Measurements from ENCODE around the gene EP400.

The EP400 gene

GRCh38 chr12:131912518-131913274 is 37.0 kb upstream of the EP400 start:
- no peak for DNase-seq (ENCODE audit: low read depth)

DNA sequence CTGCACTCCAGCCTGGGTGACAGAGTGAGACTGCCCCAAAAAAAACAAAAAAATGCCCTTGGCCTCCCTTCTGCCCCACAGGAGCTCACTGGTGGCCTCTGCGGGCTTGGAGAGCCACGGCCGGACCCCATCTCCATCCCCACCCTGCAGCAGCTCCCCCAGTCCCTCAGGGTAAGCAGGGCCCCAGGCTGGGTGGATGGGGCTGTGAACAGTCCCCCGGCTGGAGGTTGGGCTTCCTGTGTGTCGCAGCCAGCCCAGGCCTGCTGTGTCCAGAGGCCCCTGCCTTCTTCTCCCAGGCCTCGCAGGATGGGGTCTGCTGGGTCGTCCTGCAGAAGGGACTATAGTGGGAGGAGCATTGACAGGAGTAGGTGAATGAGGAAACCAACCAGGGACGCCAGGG is 36.1 kb upstream of the EP400 start:
- DNase-seq (ENCODE audit: low read depth): no peak

- DNase-seq (ENCODE audit: low read depth): no peak
Observed at GRCh38 chr12:131914179-131914702, 35.5 kb upstream of the EP400 start.

GRCh38 chr12:131915000-131915689 is 34.6 kb upstream of the EP400 start:
- DNase-seq (ENCODE audit: low read depth): no peak

GRCh38 chr12:131915823-131916222 is 33.9 kb upstream of the EP400 start:
- DNase-seq (ENCODE audit: low read depth): no peak

- DNase-seq (ENCODE audit: low read depth): no peak
Observed at GRCh38 chr12:131916306-131917138, 33.2 kb upstream of the EP400 start.

DNA sequence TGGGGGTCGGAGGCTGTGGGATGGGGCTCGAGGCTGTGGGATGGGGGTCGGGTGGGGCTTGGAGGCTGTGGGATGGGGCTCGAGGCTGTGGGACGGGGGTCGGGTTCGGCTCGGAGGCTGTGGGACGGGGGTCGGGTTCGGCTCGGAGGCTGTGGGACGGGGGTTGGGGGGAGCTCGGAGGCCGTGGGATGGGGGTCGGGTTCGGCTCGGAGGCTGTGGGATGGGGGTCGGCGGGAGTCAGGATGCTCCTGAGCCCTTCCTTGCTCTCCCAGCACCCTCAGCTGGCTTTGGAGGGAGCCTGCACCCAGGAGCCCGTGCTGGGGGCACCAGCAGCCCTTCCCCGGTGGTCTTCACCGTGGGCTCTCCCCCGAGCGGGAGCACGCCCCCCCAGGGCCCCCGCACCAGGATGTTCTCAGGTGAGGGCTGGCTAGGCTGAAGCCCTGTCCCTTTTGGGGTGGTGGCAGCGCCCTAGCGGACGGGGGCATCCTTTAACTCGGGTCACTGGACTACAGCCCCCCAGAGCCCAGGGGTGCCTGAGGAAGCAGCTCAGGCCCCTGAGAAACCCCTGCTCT is 32.5 kb upstream of the EP400 start:
- no peak for DNase-seq (ENCODE audit: low read depth)

GRCh38 chr12:131917711-131918306 is 31.9 kb upstream of the EP400 start:
- DNase-seq (ENCODE audit: low read depth): no peak

GRCh38 chr12:131918311-131919050 is 31.3 kb upstream of the EP400 start:
- no peak for DNase-seq (ENCODE audit: low read depth)

DNA sequence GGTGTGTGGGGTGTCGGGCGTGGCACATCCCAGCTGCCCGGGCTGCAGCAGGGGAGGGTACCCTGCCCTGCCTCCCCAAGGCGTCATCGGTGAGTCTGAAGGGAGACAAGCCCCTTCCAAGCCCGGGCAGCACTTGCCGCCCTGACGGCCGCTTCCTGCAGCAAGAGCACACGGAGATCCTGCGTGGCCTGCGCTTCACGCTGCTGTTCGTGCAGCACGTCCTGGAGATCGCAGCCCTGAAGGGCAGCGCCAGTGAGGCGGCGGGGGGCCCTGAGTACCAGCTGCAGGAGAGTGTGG is 30.7 kb upstream of the EP400 start:
- no peak for DNase-seq (ENCODE audit: low read depth)

GRCh38 chr12:131919366-131920156 is 30.2 kb upstream of the EP400 start:
- no peak for DNase-seq (ENCODE audit: low read depth)

- DNase-seq (ENCODE audit: low read depth): no peak
Observed at GRCh38 chr12:131920157-131920508, 29.6 kb upstream of the EP400 start.

DNA sequence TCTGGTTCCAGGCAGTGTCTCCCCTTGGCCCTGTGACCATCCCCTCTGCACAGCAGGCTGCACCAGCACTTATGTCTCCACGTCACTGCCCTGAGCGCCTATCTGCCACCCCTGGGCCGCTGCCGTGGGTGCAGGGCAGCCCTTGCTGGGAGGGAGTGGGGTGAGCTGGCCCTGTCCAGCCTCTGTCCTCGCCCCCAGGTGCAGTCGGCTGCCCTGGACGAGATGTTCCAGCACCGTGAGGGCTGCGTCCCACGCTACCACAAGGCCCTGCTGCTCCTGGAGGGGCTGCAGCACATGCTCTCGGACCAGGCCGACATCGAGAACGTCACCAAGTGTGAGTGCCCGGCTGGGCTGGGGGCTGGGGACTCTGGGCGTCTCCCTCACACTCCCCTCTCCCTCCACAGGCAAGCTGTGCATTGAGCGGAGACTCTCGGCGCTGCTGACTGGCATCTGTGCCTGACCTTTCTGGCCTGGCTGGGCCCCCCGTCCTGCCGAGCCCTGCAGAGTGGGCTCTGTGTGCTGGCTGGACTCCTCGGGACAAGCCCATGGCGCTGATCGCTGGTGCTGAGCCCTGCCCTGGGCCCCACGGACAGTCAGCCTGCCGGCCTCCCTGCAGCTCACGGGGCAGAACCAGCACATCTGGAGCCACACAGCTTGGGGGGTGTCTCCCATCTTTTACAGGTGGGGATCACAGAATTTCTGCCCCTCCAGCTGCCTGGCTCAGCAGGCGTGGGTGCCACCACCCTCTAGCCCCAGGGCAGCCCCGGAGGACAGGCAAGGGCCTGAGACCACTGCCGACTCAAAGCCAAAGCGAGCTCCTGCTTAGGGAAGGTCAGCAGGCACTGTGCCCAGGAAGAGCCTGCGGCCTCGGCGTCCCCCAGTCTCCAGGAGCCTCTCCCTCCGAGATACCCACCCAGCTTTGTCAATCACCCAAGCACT is 28.6 kb upstream of the EP400 start:
- DNase-seq (ENCODE audit: low read depth): no peak

DNA sequence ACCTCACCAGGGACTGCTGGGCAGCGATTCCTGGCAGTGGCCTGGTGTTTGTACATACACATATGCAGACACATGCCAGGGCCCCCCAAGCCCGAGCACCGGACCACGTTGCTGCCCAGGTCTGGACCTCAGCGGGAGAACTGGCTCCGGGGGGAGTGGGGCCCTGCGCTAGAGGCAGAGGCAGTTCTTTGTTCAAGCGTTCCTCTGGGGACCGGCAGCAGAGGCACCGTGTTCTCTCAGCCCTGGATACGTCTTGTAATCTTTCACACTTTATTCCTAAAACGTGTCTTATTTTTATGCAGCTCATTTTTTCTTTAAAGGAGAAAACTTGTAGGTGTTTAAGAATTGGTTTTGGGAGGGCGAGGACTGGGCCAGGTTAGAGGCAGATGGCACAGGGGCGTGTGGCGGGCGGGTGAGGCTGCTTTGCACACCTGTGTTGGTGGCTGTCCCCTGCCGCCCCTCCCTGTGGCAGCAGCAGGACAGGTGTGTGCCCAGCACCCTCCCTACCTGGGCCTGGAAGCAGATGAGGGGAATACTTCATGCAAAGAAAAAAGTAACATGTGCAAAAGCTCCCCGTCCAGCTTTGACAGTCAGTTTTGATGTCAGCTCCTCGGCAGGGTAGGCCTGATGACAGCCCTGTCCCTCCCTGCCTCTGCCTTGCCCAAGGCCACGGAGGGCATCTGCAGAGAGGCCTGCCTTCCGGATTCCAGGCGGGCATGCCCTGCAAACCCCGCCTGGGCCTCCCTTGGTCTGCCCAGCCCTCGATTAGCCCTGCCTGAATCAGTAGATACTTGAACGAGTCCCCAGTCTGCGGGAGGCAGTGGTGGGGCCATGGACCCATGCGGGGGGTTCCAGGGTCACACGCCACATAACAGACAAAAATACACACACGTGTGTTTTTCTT is 27.6 kb upstream of the EP400 start:
- no peak for DNase-seq (ENCODE audit: low read depth)

DNA sequence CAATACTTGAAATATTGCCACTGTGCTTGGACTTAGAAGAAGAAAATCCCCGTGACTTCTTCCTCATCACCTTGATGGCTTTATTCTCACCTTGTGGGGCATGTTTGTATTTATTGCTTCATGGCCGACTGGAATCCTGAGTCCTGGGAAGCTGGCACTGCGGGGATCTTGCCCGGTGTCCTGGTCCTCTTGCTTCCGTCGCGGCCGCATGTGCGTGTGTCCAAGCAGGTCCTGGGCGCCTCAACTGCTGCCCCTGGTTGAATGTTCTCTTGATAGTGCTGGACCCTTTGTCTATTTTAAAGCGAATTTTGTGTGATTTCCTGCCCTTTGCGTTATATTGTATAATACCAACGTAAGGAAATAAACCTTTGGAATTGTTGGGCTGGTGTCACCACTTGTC is 27.0 kb upstream of the EP400 start:
- DNase-seq (ENCODE audit: low read depth): no peak

- no peak for DNase-seq (ENCODE audit: low read depth)
Observed at GRCh38 chr12:131923260-131923659, 26.5 kb upstream of the EP400 start.

- DNase-seq (ENCODE audit: low read depth): no peak
Observed at GRCh38 chr12:131927110-131928079, 22.3 kb upstream of the EP400 start.
